ENCODE data around the gene SGIP1.

Gene SGIP1

DNA sequence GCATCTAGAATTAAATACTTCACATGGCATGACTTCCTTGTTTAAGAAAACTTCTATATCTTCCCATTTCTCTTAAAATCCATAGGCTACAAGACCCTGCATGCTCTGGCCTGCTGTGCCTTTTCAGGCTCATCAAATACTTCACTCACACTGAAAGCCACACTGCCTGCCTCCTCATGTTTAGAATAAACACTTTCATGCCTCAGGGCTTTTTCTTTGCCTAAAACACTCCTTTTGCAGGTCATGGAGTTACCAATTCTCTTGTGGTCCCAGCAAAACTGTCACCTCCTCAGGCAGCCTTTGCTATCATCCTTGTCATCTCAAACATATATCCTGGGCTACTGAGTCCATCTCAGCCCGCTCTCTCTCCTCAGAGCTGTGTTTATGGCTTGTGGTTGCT, 5.5 kb downstream of the SGIP1 start:
- Histone ChIP-seq H3K36me3 (ENCODE audit: insufficient read depth) (no peaks in the 10 kb centered on the region), H3K4me3 (IDR thresholded peaks at IDR 0.05; ENCODE audit: insufficient read depth, low read depth, low read length) (no peak overlapping the region), H2AFZ (ENCODE audit: low read depth) (no peak overlapping the region), H3K27me3 (ENCODE audit: insufficient read depth, low read depth) (no peaks in the 10 kb centered on the region), H3K4me2 (no peak overlapping the region), H3K79me2 (ENCODE audit: insufficient read depth, low read depth) (no peaks in the 10 kb centered on the region), H3K9ac (no peak overlapping the region), H4K20me1 (ENCODE audit: insufficient read depth) (no peaks in the 10 kb centered on the region), H3K27ac (no peak overlapping the region), H3K4me1 (ENCODE audit: low read depth, poor library complexity, severe bottlenecking) (peaks cover 6% of the 10 kb centered on the region)
- TF ChIP-seq, protein P1, sequence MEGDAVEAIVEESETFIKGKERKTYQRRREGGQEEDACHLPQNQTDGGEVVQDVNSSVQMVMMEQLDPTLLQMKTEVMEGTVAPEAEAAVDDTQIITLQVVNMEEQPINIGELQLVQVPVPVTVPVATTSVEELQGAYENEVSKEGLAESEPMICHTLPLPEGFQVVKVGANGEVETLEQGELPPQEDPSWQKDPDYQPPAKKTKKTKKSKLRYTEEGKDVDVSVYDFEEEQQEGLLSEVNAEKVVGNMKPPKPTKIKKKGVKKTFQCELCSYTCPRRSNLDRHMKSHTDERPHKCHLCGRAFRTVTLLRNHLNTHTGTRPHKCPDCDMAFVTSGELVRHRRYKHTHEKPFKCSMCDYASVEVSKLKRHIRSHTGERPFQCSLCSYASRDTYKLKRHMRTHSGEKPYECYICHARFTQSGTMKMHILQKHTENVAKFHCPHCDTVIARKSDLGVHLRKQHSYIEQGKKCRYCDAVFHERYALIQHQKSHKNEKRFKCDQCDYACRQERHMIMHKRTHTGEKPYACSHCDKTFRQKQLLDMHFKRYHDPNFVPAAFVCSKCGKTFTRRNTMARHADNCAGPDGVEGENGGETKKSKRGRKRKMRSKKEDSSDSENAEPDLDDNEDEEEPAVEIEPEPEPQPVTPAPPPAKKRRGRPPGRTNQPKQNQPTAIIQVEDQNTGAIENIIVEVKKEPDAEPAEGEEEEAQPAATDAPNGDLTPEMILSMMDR (conservative IDR thresholded peaks at IDR 0.05; ENCODE audit: low read depth, low read length): no peak

DNA sequence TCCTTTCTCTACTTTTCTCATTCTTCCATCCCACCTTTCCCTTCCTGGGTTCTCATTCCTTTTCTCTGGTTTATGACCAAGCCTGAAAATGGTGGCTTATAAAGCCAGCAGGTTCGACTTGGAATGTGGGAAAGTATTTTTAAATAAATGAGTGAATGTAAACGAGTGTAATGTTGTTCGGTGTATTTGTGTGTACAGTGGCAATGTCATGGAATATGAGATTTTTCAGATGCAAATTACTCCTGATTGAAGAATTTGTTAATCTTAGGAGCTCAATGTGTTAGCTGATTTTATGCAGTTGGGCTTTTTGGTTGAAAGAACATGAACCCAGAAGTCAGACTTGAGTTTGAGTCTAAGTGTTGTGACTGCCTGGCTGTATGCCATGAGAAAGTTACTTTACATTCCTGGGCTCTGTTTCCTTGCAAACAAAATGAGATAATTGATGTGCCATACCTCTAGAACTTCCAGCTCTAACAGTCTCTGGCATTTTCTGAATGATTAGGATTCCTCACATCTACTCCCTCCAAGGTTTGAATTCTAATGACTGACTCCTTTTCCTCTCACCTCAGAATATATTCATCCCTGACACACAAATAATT, 6.6 kb downstream of the SGIP1 start:
- Histone ChIP-seq H3K27ac (no peak overlapping the region), H3K4me1 (ENCODE audit: low read depth, poor library complexity, severe bottlenecking) (peaks cover 6% of the 10 kb centered on the region), H3K36me3 (ENCODE audit: insufficient read depth) (no peaks in the 10 kb centered on the region), H3K79me2 (ENCODE audit: insufficient read depth, low read depth) (no peaks in the 10 kb centered on the region), H2AFZ (ENCODE audit: low read depth) (no peak overlapping the region), H3K9ac (no peak overlapping the region), H3K4me2 (no peak overlapping the region), H4K20me1 (ENCODE audit: insufficient read depth) (no peaks in the 10 kb centered on the region), H3K27me3 (ENCODE audit: insufficient read depth, low read depth) (no peaks in the 10 kb centered on the region), H3K4me3 (IDR thresholded peaks at IDR 0.05; ENCODE audit: insufficient read depth, low read depth, low read length) (no peak overlapping the region)
- TF ChIP-seq, protein P1 (conservative IDR thresholded peaks at IDR 0.05; ENCODE audit: low read depth, low read length): no peak

DNA sequence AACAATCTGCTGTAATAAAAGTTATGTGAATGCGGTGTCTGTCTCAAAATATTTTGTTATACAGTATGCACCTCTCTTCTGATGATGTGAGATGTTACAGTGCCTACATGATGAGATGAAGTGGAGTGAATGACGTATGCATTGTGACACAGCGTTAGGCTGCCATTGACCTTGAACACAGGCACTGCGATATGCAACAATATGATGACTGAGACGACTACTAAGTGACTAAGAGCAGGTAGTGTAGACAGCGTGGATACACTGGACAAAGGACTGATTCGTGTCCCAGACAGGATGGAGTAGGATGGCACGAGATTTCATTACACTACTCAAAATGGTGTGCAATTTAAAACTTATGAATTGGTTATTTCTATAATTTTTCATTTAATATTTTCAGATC, 8.4 kb downstream of the SGIP1 start:
- Histone ChIP-seq H3K79me2 (ENCODE audit: insufficient read depth, low read depth) (no peaks in the 10 kb centered on the region), H3K4me2 (no peak overlapping the region), H3K4me1 (ENCODE audit: low read depth, poor library complexity, severe bottlenecking) (peaks cover 6% of the 10 kb centered on the region), H3K27me3 (ENCODE audit: insufficient read depth, low read depth) (no peaks in the 10 kb centered on the region), H3K27ac (no peak overlapping the region), H3K9ac (no peak overlapping the region), H4K20me1 (ENCODE audit: insufficient read depth) (no peaks in the 10 kb centered on the region), H3K4me3 (IDR thresholded peaks at IDR 0.05; ENCODE audit: insufficient read depth, low read depth, low read length) (no peak overlapping the region), H3K36me3 (ENCODE audit: insufficient read depth) (no peaks in the 10 kb centered on the region), H2AFZ (ENCODE audit: low read depth) (no peak overlapping the region)
- TF ChIP-seq, protein P1 (conservative IDR thresholded peaks at IDR 0.05; ENCODE audit: low read depth, low read length): no peak

DNA sequence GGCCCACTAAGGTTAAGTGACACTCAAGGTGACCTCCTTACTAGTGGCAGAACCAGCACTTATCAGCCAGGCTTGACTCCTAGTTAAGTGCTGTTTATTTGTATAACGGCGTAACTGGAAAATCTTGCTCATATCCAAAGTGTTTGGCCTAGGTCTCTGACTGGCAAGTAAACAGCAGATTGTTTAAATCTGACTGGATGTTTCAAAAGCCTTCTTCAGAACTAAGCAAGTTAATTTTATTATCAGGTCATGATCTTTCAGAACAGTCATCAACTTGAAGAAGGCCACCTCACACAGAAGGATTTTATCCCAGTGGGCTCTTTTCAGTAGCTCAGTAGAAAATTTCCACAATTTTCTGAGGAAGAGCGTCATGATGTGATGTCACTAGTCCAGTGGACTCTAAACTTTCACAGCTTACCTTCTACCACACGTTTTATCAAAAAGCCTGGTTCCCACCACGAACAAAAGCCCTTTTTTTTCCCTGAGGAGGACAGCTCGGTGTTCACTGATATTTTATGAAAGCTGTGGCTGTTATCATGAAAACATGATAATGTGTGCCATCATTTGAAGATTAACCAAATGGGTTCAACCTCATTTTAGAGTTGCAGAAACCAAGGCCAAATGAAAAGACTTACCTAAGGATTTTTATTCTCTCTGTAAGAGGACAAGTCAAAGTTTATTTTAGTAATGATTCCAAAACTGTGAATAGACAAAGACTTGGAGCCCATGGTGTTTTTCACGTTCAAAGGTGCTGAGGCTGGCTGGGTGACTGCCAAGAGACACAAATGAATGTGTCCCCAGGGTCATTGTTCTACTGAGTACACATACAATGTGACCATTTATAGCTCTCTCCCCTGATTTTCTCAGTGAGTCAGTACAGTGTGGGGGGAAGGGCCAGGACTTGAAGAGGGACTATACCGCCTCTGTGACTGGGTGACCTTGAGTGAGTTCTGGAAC, 9.1 kb downstream of the SGIP1 start:
- H3K27ac ChIP-seq: no peak overlapping the region
- TF ChIP-seq, protein P1 (conservative IDR thresholded peaks at IDR 0.05; ENCODE audit: low read depth, low read length): no peak
- H3K4me2 ChIP-seq: no peak overlapping the region
- H3K4me1 ChIP-seq (ENCODE audit: low read depth, poor library complexity, severe bottlenecking): peaks cover under 1% of the 10 kb centered on the region
- H3K27me3 ChIP-seq (ENCODE audit: insufficient read depth, low read depth): no peaks in the 10 kb centered on the region
- H3K9ac ChIP-seq: no peak overlapping the region
- no peaks in the 10 kb centered on the region for H3K79me2 ChIP-seq (ENCODE audit: insufficient read depth, low read depth)
- no peaks in the 10 kb centered on the region for H4K20me1 ChIP-seq (ENCODE audit: insufficient read depth)
- H2AFZ ChIP-seq (ENCODE audit: low read depth): no peak overlapping the region
- H3K36me3 ChIP-seq (ENCODE audit: insufficient read depth): no peaks in the 10 kb centered on the region
- H3K4me3 ChIP-seq (IDR thresholded peaks at IDR 0.05; ENCODE audit: insufficient read depth, low read depth, low read length): no peak overlapping the region
